Upper lobe of left lung (tissue), 4 donors: ENCODE data around the gene UBE2E2.

Source experiments
- POLR2A ChIP-seq, 4 donors: fragments of 450-650 bp; IDR thresholded peaks; one replicate each; pipeline ENCODE4 v1.5.1; 2016 to 2017; ENCODE audit warnings: antibody characterized with exemption in 4 of 4, mild to moderate bottlenecking in 2 of 4
- TF ChIP-seq, protein P1 (sequence below), 6 experiments: fragments of 450-650 bp in 4 of 6; fragments of 200-600 bp in 2 of 6; sonication (generic) in 2 of 6; IDR thresholded peaks; one replicate each; pipeline ENCODE4 v1.5.1; 2016 to 2019; ENCODE audit warnings: antibody characterized with exemption in 6 of 6

DNA sequence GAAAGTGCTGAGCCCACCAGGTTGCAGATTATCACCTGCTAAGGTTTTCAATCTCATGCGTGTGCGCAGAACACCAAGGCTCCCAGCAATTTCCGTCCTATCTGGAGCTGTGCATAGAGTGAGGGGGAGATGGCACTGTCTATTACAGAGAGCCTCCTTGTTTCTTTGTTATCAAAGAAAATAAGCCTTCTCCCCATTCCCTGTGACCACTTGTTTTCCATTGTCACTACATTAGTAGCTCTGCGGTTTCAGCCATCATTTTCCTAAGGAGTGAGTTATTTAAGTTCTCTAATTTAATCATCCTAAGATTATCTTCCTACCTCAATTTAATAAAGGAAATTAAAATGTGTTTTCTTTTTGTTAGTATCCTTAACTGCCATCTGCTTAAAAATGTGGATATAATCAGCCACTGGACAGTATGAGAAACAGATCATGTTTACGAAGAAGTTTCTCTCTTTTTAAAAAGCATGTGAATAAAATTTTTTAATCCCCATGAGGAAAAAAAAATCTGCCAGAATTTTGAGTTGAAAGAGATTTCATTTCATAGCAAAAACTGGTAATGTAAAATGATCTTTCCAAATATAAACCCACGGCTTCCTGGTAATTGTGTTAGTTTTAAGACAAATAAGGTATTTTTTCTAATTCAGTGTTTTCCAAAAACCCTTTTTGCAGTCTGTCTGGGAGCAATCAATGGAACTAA, 430.3 kb downstream of the UBE2E2 start:
- no peak for TF ChIP-seq POLR2A (IDR thresholded peaks at IDR 0.05)
- TF ChIP-seq, protein P1, sequence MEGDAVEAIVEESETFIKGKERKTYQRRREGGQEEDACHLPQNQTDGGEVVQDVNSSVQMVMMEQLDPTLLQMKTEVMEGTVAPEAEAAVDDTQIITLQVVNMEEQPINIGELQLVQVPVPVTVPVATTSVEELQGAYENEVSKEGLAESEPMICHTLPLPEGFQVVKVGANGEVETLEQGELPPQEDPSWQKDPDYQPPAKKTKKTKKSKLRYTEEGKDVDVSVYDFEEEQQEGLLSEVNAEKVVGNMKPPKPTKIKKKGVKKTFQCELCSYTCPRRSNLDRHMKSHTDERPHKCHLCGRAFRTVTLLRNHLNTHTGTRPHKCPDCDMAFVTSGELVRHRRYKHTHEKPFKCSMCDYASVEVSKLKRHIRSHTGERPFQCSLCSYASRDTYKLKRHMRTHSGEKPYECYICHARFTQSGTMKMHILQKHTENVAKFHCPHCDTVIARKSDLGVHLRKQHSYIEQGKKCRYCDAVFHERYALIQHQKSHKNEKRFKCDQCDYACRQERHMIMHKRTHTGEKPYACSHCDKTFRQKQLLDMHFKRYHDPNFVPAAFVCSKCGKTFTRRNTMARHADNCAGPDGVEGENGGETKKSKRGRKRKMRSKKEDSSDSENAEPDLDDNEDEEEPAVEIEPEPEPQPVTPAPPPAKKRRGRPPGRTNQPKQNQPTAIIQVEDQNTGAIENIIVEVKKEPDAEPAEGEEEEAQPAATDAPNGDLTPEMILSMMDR (IDR thresholded peaks at IDR 0.05), result no peak
